SH-SY5Y (cell line): Measurements from ENCODE around the gene NUMA1.

Source experiments
- GATA2 ChIP-seq: IDR thresholded peaks from 2 replicates; pipeline ENCODE4 v1.6.1; 2011; ENCODE audit warnings: mild to moderate bottlenecking, low read depth, low read length
- GATA3 ChIP-seq: IDR thresholded peaks from 2 replicates; pipeline ENCODE4 v1.6.1; 2011; ENCODE audit warnings: low read depth, mild to moderate bottlenecking, low read length, moderate library complexity

- TF ChIP-seq GATA2 (no peak), GATA3 (no peak)
These were observed 9.9 kb downstream of the NUMA1 start for GRCh38 chr11:72070491-72070890.
